HepG2 (cell line): ENCODE results near the gene FKBP10. TPM values are rescaled to one million over a fixed set of nuclear protein-coding genes. Genes with fewer than 3 reads are reported as not detected.

Experiments used
- ELF1 ChIP-seq: sonication (generic); formaldehyde crosslinking; IDR thresholded peaks from 2 replicates; pipeline ENCODE4 v1.4.0; 2020; ENCODE audit warnings: missing genetic modification reagents
- FOXP1 ChIP-seq, 2 experiments: fragments of 450-650 bp in 1 of 2; IDR thresholded peaks; 2 replicates each; pipeline ENCODE4 v1.6.1; 2017 to 2018; ENCODE audit warnings: antibody characterized with exemption in 1 of 2
- HCFC1 ChIP-seq: fragments of 150-350 bp; IDR thresholded peaks from 2 replicates; pipeline ENCODE4 v1.6.1; 2014; ENCODE audit warnings: low read depth, low read length
- JUN ChIP-seq: sonication (generic); formaldehyde crosslinking; IDR thresholded peaks from 2 replicates; pipeline ENCODE4 v1.4.0; 2020; ENCODE audit warnings: mild to moderate bottlenecking, missing genetic modification reagents
- MEIS2 ChIP-seq: sonication (generic); formaldehyde crosslinking; IDR thresholded peaks from 2 replicates; pipeline ENCODE4 v1.9.0; 2021; ENCODE audit warnings: mild to moderate bottlenecking, missing genetic modification reagents
- MNT ChIP-seq: fragments of 450-650 bp; IDR thresholded peaks from 2 replicates; pipeline ENCODE4 v1.6.1; 2016
- ZHX2 ChIP-seq, 2 experiments: sonication (generic) in 1 of 2; formaldehyde crosslinking in 1 of 2; IDR thresholded peaks; 2 replicates each; pipeline versions ENCODE4 v1.6.1 to v1.9.0; 2014 to 2022; ENCODE audit warnings: antibody characterized with exemption in 1 of 2, borderline replicate concordance in 1 of 2, inconsistent platforms in 1 of 2, low read depth in 1 of 2, missing genetic modification reagents in 1 of 2
- ZKSCAN8 ChIP-seq: IDR thresholded peaks from 2 replicates; pipeline ENCODE4 v1.6.1; 2016; ENCODE audit warnings: borderline replicate concordance, missing genetic modification reagents, missing compliant biosample characterization
- ZNF10 ChIP-seq: sonication (generic); formaldehyde crosslinking; IDR thresholded peaks from 2 replicates; pipeline ENCODE4 v1.4.0; 2020; ENCODE audit warnings: mild to moderate bottlenecking, low read depth, missing genetic modification reagents, borderline replicate concordance
- ZNF276 ChIP-seq: sonication (generic); formaldehyde crosslinking; IDR thresholded peaks from 2 replicates; pipeline ENCODE4 v1.4.0; 2020; ENCODE audit warnings: mild to moderate bottlenecking, low read depth, missing genetic modification reagents
- ZNF432 ChIP-seq: sonication (generic); formaldehyde crosslinking; IDR thresholded peaks from 2 replicates; pipeline ENCODE4 v1.5.0; 2020; ENCODE audit warnings: missing genetic modification reagents, mild to moderate bottlenecking, borderline replicate concordance
- ZNF567 ChIP-seq: sonication (generic); formaldehyde crosslinking; IDR thresholded peaks from 2 replicates; pipeline ENCODE4 v1.8.1; 2023; ENCODE audit warnings: mild to moderate bottlenecking, missing genetic modification reagents, borderline replicate concordance
- ZNF574 ChIP-seq: sonication (generic); formaldehyde crosslinking; IDR thresholded peaks from 2 replicates; pipeline ENCODE4 v1.4.0; 2020; ENCODE audit warnings: missing genetic modification reagents
- ZNF720 ChIP-seq: sonication (generic); formaldehyde crosslinking; IDR thresholded peaks from 2 replicates; pipeline ENCODE4 v1.4.0; 2020; ENCODE audit warnings: missing genetic modification reagents
- ZNF780A ChIP-seq: sonication (generic); formaldehyde crosslinking; IDR thresholded peaks from 2 replicates; pipeline ENCODE4 v1.8.0; 2022; ENCODE audit warnings: mild to moderate bottlenecking, missing genetic modification reagents, moderate library complexity
- ZNF792 ChIP-seq: IDR thresholded peaks from 2 replicates; pipeline ENCODE4 v1.6.1; 2016
- polyA plus RNA-seq, 8 experiments: library from polyadenylated mRNA; depleted of rRNA in 3 of 8; stranded (reverse) in 7 of 8; unstranded in 1 of 8; fragments of >200 nt; fragmentation: Illumina TruSeq in 4 of 8; extraction: Trizol in 4 of 8; gene quantifications; 2 replicates each; pipeline versions ENCODE4 v1.2.1 to v1.2.3, GENCODE V29; 2011 to 2016; ENCODE audit warnings: low read depth in 4 of 8, missing spikeins in 1 of 8, mixed read lengths in 1 of 8; ENCODE audit not compliant: insufficient read depth in 1 of 8
- total RNA-seq, 5 experiments: library from RNA; depleted of rRNA; stranded (reverse); fragments of >200 nt; fragmentation: Illumina TruSeq; extraction: Trizol; gene quantifications; 2 replicates each; pipeline ENCODE4 v1.2.3, GENCODE V29; 2016; ENCODE audit warnings: low read depth in 1 of 5

FKBP10 gene
- total and polyA plus RNA-seq, 2 of the 13 experiments (the other 11 are each of a cell fraction or from before 2014, with no cell fraction given): 149 to 573 TPM

- TF ChIP-seq ZNF792 (CRISPR knock-in tag) (no peak), JUN (CRISPR knock-in tag) (0 out of 2 replicates have a peak, but pooled peaks have one; percentile 33), ZNF780A (CRISPR knock-in tag) (no peak), MNT (peak; percentile 32; the same call in 1 of the 2 replicates), FOXP1 (IDR thresholded peaks at IDR 0.05) (no peak), FOXP1 (CRISPR knock-in tag; IDR thresholded peaks at IDR 0.05) (no peak), ZNF720 (CRISPR knock-in tag) (no peak), ZNF574 (CRISPR knock-in tag) (peak; percentile 78), HCFC1 (no peak), ZNF567 (CRISPR knock-in tag) (no peak), ZNF10 (no peak), MEIS2 (CRISPR knock-in tag) (peak; percentile 64; the same call in 1 of the 2 replicates), ZHX2 (IDR thresholded peaks at IDR 0.05; ENCODE audit: low read depth) (no peak; the same call in 1 of the 2 replicates), ZHX2 (CRISPR knock-in tag; IDR thresholded peaks at IDR 0.05; ENCODE audit: borderline replicate concordance) (peak; percentile 85; the same call in 1 of the 2 replicates), ZKSCAN8 (CRISPR knock-in tag) (no peak), ELF1 (CRISPR knock-in tag) (no peak), ZNF432 (CRISPR knock-in tag) (no peak), ZNF276 (CRISPR knock-in tag) (0 out of 2 replicates have a peak, but pooled peaks have one; percentile 19)
Measured at GRCh38 chr17:41786227-41787020, 26.4 kb upstream of the FKBP10 start, which contains the start of gene JUP (continued).
